ENCODE results near the gene ATXN1. TPM values are rescaled to one million over a fixed set of nuclear protein-coding genes. Genes with fewer than 3 reads are reported as not detected.

ATXN1 gene
- polyA plus RNA-seq, 1 donor from 2014 or later: 28.2 TPM

- Histone ChIP-seq H3K9ac (ENCODE audit: low read length) (no peak overlapping the region), H3K27ac (ENCODE audit: low read length) (no peak overlapping the region), H2AFZ (ENCODE audit: low read depth, low read length) (no peak overlapping the region), H3K79me2 (replicated peaks; ENCODE audit: insufficient read depth, low read length) (no peaks in the 10 kb centered on the region), H3K9me3 (ENCODE audit: low read length) (no peaks in the 10 kb centered on the region), H3F3A (ENCODE audit: insufficient read depth, low read length, poor library complexity, severe bottlenecking) (no peaks in the 10 kb centered on the region), H3K36me3 (ENCODE audit: insufficient read depth, low read length) (no peaks in the 10 kb centered on the region), H4K20me1 (ENCODE audit: insufficient read depth) (no peaks in the 10 kb centered on the region), H3K27me3 (ENCODE audit: insufficient read depth, low read depth, low read length) (no peaks in the 10 kb centered on the region), H3K4me3 (ENCODE audit: low read length) (no peak overlapping the region), H3K9me2 (ENCODE audit: insufficient read depth, low read length) (no peaks in the 10 kb centered on the region), H3K4me2 (ENCODE audit: low read length) (no peak overlapping the region)
- no peak for TF ChIP-seq MXI1 (conservative IDR thresholded peaks at IDR 0.05; ENCODE audit: poor library complexity, severe bottlenecking)
- TF ChIP-seq EZH2 (IDR thresholded peaks at IDR 0.05; ENCODE audit: borderline replicate concordance, insufficient read depth, low read length, poor library complexity, severe bottlenecking): no peak
- TF ChIP-seq REST (IDR thresholded peaks at IDR 0.05; ENCODE audit: borderline replicate concordance): no peak
- TF ChIP-seq CTCF (IDR thresholded peaks at IDR 0.05; ENCODE audit: poor library complexity, severe bottlenecking): no peak
- TF ChIP-seq POLR2AphosphoS5 (IDR thresholded peaks at IDR 0.05): no peak
Observed at GRCh38 chr6:16274885-16275589, 486.2 kb downstream of the ATXN1 start.

- Histone ChIP-seq H3K4me3 (ENCODE audit: low read length) (no peak overlapping the region), H3K9me2 (ENCODE audit: insufficient read depth, low read length) (no peaks in the 10 kb centered on the region), H2AFZ (ENCODE audit: low read depth, low read length) (no peak overlapping the region), H3K9ac (ENCODE audit: low read length) (no peak overlapping the region), H3K36me3 (ENCODE audit: insufficient read depth, low read length) (no peaks in the 10 kb centered on the region), H3K9me3 (ENCODE audit: low read length) (no peaks in the 10 kb centered on the region), H4K20me1 (ENCODE audit: insufficient read depth) (no peaks in the 10 kb centered on the region), H3F3A (ENCODE audit: insufficient read depth, low read length, poor library complexity, severe bottlenecking) (no peaks in the 10 kb centered on the region), H3K79me2 (replicated peaks; ENCODE audit: insufficient read depth, low read length) (no peaks in the 10 kb centered on the region), H3K4me2 (ENCODE audit: low read length) (no peak overlapping the region), H3K27ac (ENCODE audit: low read length) (no peak overlapping the region), H3K27me3 (ENCODE audit: insufficient read depth, low read depth, low read length) (no peaks in the 10 kb centered on the region)
- TF ChIP-seq MXI1 (conservative IDR thresholded peaks at IDR 0.05; ENCODE audit: poor library complexity, severe bottlenecking): no peak
- TF ChIP-seq TAF1 (IDR thresholded peaks at IDR 0.05; ENCODE audit: low read depth): no peak
- TF ChIP-seq SMC3 (conservative IDR thresholded peaks at IDR 0.05; ENCODE audit: poor library complexity): no peak
- no peak for TF ChIP-seq EZH2 (IDR thresholded peaks at IDR 0.05; ENCODE audit: borderline replicate concordance, insufficient read depth, low read length, poor library complexity, severe bottlenecking)
- TF ChIP-seq RAD21 (conservative IDR thresholded peaks at IDR 0.05): no peak
- TF ChIP-seq POLR2AphosphoS5 (IDR thresholded peaks at IDR 0.05): no peak
- no peak for TF ChIP-seq REST (IDR thresholded peaks at IDR 0.05; ENCODE audit: borderline replicate concordance)
- no peak for TF ChIP-seq EP300 (conservative IDR thresholded peaks at IDR 0.05; ENCODE audit: poor library complexity, severe bottlenecking)
Observed at GRCh38 chr6:16274483-16274882, 486.8 kb downstream of the ATXN1 start.

Measured in neural cell (in vitro differentiated cells).